Neural crest cell (in vitro differentiated cells): ENCODE data around the gene PEAK1. TPM values are rescaled to one million over a fixed set of nuclear protein-coding genes. Genes with fewer than 3 reads are reported as not detected.

Experiments
- DNase-seq: peaks from one replicate; pipeline ENCODE4 v3.0.0; 2021; ENCODE audit warnings: low read depth, mixed read lengths, low spot score
- H3K27ac Mint-ChIP-seq: one replicate; pipeline ENCODE4 v1.8.0; 2021; ENCODE audit warnings: mild to moderate bottlenecking, mixed read lengths; ENCODE audit not compliant: unreplicated experiment
- H3K27me3 Mint-ChIP-seq: 2 replicates; pipeline ENCODE4 v1.8.0; 2021; ENCODE audit warnings: low read depth, mild to moderate bottlenecking, mixed read lengths
- H3K36me3 Mint-ChIP-seq: 2 replicates; pipeline ENCODE4 v1.8.0; 2021; ENCODE audit warnings: low read depth, mild to moderate bottlenecking, mixed read lengths
- H3K4me1 Mint-ChIP-seq: 2 replicates; pipeline ENCODE4 v1.8.0; 2021; ENCODE audit warnings: mixed read lengths
- H3K4me3 Mint-ChIP-seq: one replicate; pipeline ENCODE4 v1.8.0; 2021; ENCODE audit warnings: mild to moderate bottlenecking, mixed read lengths
- H3K9me3 Mint-ChIP-seq: 2 replicates; pipeline ENCODE4 v1.8.0; 2021; ENCODE audit warnings: mixed read lengths
- CTCF ChIP-seq: fragments of 200-600 bp; sonication (generic); conservative IDR thresholded peaks from 2 replicates; pipeline ENCODE4 v1.5.0; 2021; ENCODE audit warnings: antibody characterized with exemption, mild to moderate bottlenecking
- total RNA-seq: library from RNA; stranded (reverse); gene quantifications from 2 replicates; pipeline ENCODE4 v1.2.1, GENCODE V29; 2021

The PEAK1 gene
- total RNA-seq, 1 donor from 2014 or later = 26.0 TPM

- no peak for TF ChIP-seq CTCF
- DNase-seq = no peak
- H3K4me3 Mint-ChIP-seq = no peak overlapping the region
- H3K27me3 Mint-ChIP-seq = no peaks in the 10 kb centered on the region
- peaks cover 9% of the 10 kb centered on the region for H3K4me1 Mint-ChIP-seq
- peaks cover 46% of the 10 kb centered on the region for H3K36me3 Mint-ChIP-seq
- no peak overlapping the region for H3K27ac Mint-ChIP-seq
- H3K9me3 Mint-ChIP-seq = peaks cover 11% of the 10 kb centered on the region
These were observed 153.1 kb downstream of the PEAK1 start for GRCh38 chr15:77266708-77267386.

- no peak for TF ChIP-seq CTCF
- peaks cover 5% of the 10 kb centered on the region for H3K9me3 Mint-ChIP-seq
- H3K27ac Mint-ChIP-seq = no peak overlapping the region
- no peaks in the 10 kb centered on the region for H3K4me1 Mint-ChIP-seq
- H3K27me3 Mint-ChIP-seq = no peaks in the 10 kb centered on the region
- peaks cover 13% of the 10 kb centered on the region for H3K36me3 Mint-ChIP-seq
- H3K4me3 Mint-ChIP-seq = no peak overlapping the region
- DNase-seq = no peak
These were observed 164.5 kb downstream of the PEAK1 start for GRCh38 chr15:77255385-77255784.

GRCh38 chr15:77251662-77252061 lies 168.2 kb downstream of the PEAK1 start:
- H3K9me3 Mint-ChIP-seq = no peaks in the 10 kb centered on the region
- H3K4me3 Mint-ChIP-seq = no peak overlapping the region
- no peaks in the 10 kb centered on the region for H3K36me3 Mint-ChIP-seq
- no peak for DNase-seq
- no peak overlapping the region for H3K27ac Mint-ChIP-seq
- no peak for TF ChIP-seq CTCF
- H3K27me3 Mint-ChIP-seq = no peaks in the 10 kb centered on the region
- no peaks in the 10 kb centered on the region for H3K4me1 Mint-ChIP-seq

GRCh38 chr15:77247116-77247515 lies 172.8 kb downstream of the PEAK1 start:
- H3K4me3 Mint-ChIP-seq = no peak overlapping the region
- H3K4me1 Mint-ChIP-seq = no peaks in the 10 kb centered on the region
- DNase-seq = no peak
- no peaks in the 10 kb centered on the region for H3K36me3 Mint-ChIP-seq
- H3K27me3 Mint-ChIP-seq = no peaks in the 10 kb centered on the region
- H3K27ac Mint-ChIP-seq = no peak overlapping the region
- TF ChIP-seq CTCF = no peak
- H3K9me3 Mint-ChIP-seq = no peaks in the 10 kb centered on the region

GRCh38 chr15:77243716-77244401 lies 176.0 kb downstream of the PEAK1 start:
- no peak for DNase-seq
- Mint-ChIP-seq H3K4me1 (no peaks in the 10 kb centered on the region), H3K27me3 (no peaks in the 10 kb centered on the region), H3K9me3 (no peaks in the 10 kb centered on the region), H3K4me3 (no peak overlapping the region), H3K36me3 (no peaks in the 10 kb centered on the region), H3K27ac (no peak overlapping the region)
- TF ChIP-seq CTCF = no peak
